ENCODE data around the gene DNAJC22. TPM values are rescaled to one million over a fixed set of nuclear protein-coding genes. Genes with fewer than 3 reads are reported as not detected.

Gene DNAJC22
- polyA plus RNA-seq, 1 of the 3 experiments (the other 2 are of a cell fraction) = 4.5 TPM

GRCh38 chr12:49330032-49330619 is 16.6 kb upstream of the DNAJC22 start:
- H3K4me2 ChIP-seq = no peak overlapping the region
- H4K20me1 ChIP-seq (ENCODE audit: insufficient read depth) = no peaks in the 10 kb centered on the region
- ChIA-PET POLR2A (no interaction called here), CTCF (interaction anchor here (0.9 to 15.9 kb wide), 6 partner anchors 13 to 199 kb away, joined by 3 to 658 read pairs (median 47); partner anchors contain the start of genes DNAJC22, PRPH and TUBA1B)
- DNase-seq = no peak
- no peaks in the 10 kb centered on the region for H3K27me3 ChIP-seq (ENCODE audit: insufficient read depth)
- H3F3A ChIP-seq (replicated peaks; ENCODE audit: insufficient read depth) = peaks cover 14% of the 10 kb centered on the region
- no peaks in the 10 kb centered on the region for H3K4me1 ChIP-seq (ENCODE audit: control insufficient read depth in 1 of 2, insufficient read depth in 2 of 2, low read depth in 1 of 2, low read length in 1 of 2)
- 93% methylated on average over 4 of the region's 7 CpGs for WGBS (ENCODE audit: low lambda C conversion rate)
- H2AFZ ChIP-seq (ENCODE audit: low read depth) = no peak overlapping the region
- no peak overlapping the region for H3K9ac ChIP-seq
- no peaks in the 10 kb centered on the region for H3K79me2 ChIP-seq (ENCODE audit: insufficient read depth)
- no peaks in the 10 kb centered on the region for H3K9me3 ChIP-seq
- no peak overlapping the region for H3K27ac ChIP-seq (ENCODE audit: low read depth in 2 of 2, low read length in 1 of 2)
- H3K36me3 ChIP-seq (replicated peaks in 1 of 2; ENCODE audit: control insufficient read depth in 1 of 2, insufficient read depth in 2 of 2, low read length in 1 of 2) = peaks cover 2 to 19% of the 10 kb centered on the region in 2 experiments
- H3K4me3 ChIP-seq (ENCODE audit: low read depth in 2 of 2, low read length in 1 of 2) = no peak overlapping the region
- H3K9me2 ChIP-seq = no peaks in the 10 kb centered on the region
- no peak for TF ChIP-seq EZH2phosphoT487 (IDR thresholded peaks at IDR 0.05; ENCODE audit: borderline replicate concordance, low read depth)
- TF ChIP-seq TCF12 (IDR thresholded peaks at IDR 0.05) = no peak
- no peak for TF ChIP-seq REST (IDR thresholded peaks at IDR 0.05; ENCODE audit: low read depth, low read length)
- TF ChIP-seq EP300 (IDR thresholded peaks at IDR 0.05; ENCODE audit: borderline replicate concordance in 1 of 2, low read depth in 1 of 2, low read length in 1 of 2) = no peak
- TF ChIP-seq RCOR1 (IDR thresholded peaks at IDR 0.05; ENCODE audit: low read length) = no peak
- TF ChIP-seq USF2 (IDR thresholded peaks at IDR 0.05; ENCODE audit: borderline replicate concordance, low read depth, low read length) = no peak
- TF ChIP-seq ZBTB33 (IDR thresholded peaks at IDR 0.05; ENCODE audit: borderline replicate concordance, low read depth) = no peak

All from SK-N-SH (cell line).